Duodenal mucosa (tissue), 2 donors: ENCODE measurements around the gene CHURC1.

Source experiments
- H3K27ac ChIP-seq: one replicate; pipeline ENCODE4 v1.7.0; 2013; ENCODE audit warnings: low read depth, low read length
- H3K27me3 ChIP-seq, 2 donors: one replicate each; pipeline ENCODE4 v1.7.0; 2013; ENCODE audit warnings: low read length in 2 of 2, control low read depth in 1 of 2; ENCODE audit not compliant: insufficient read depth in 2 of 2, control insufficient read depth in 1 of 2
- H3K36me3 ChIP-seq, 2 donors: one replicate each; pipeline ENCODE4 v1.7.0; 2013; ENCODE audit warnings: low read length in 2 of 2, control low read depth in 1 of 2; ENCODE audit not compliant: insufficient read depth in 2 of 2, control insufficient read depth in 1 of 2
- H3K4me1 ChIP-seq, 2 donors: one replicate each; pipeline ENCODE4 v1.7.0; 2013; ENCODE audit warnings: low read length in 2 of 2, control low read depth in 1 of 2; ENCODE audit not compliant: insufficient read depth in 2 of 2, control insufficient read depth in 1 of 2
- H3K4me3 ChIP-seq, 2 donors: one replicate each; pipeline ENCODE4 v1.7.0; 2013; ENCODE audit warnings: low read length in 2 of 2, low read depth in 1 of 2
- H3K9ac ChIP-seq, 2 donors: one replicate each; pipeline ENCODE4 v1.7.0; 2013; ENCODE audit warnings: low read length in 2 of 2, low read depth in 1 of 2
- H3K9me3 ChIP-seq, 2 donors: one replicate each; pipeline ENCODE4 v1.7.0; 2013; ENCODE audit warnings: low read length in 2 of 2, control low read depth in 1 of 2; ENCODE audit not compliant: control insufficient read depth in 1 of 2

The CHURC1 gene

DNA sequence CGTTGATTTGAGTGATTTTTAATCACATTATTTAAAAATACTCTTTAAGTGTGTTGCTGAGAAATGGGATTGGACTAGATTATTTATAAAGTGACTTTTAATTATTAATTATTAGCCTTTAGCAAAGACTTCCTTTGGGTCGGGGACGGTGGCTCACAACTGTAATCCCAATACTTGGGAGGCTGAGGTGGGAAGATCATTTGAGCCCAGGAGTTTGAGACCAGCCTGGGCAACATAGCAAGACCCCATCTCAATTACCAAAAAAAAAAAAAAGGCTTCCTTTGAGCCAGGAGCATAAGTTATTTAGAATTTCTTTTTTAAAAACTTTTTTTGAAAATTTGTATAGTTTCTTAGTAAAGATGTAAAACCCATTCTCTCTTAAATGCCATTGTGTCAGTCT is 8.8 kb downstream of the CHURC1 start:
- Histone ChIP-seq H3K4me3 (no peak overlapping the region), H3K9me3 (no peaks in the 10 kb centered on the region), H3K27me3 (no peaks in the 10 kb centered on the region), H3K4me1 (no peaks in the 10 kb centered on the region), H3K27ac (no peak overlapping the region), H3K36me3 (peaks cover 11 to 27% of the 10 kb centered on the region in 2 donors), H3K9ac (no peak overlapping the region)

DNA sequence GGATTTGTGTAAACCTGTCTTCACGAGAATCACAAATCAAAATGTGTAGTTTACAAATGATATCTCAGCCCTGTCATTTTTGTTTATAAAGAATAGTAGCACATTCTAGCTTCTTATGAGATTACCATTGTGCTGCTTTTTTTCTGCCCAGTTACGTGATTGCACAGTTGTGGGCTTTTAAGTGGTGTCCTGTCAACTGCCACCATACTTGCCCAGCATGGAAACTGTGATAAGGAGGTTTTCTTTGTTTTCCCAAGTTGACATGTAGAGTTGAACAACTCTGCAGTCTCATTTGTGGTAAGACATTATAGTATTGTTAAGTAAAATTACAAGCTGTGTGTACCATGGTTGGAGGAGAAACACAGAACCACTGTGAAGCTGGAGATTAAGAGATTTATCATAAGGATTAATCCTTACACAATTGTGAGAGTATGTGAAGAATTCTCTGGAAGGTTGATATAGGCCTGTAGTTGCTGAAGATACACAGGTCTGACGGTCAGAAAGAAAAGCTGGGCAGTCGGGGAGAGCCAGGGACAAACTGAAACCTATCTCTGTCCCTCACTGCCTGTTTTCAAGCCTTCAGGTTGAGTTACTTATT is 12.2 kb downstream of the CHURC1 start:
- Histone ChIP-seq H3K4me3 (no peak overlapping the region), H3K27me3 (no peaks in the 10 kb centered on the region), H3K36me3 (peaks cover 12 to 46% of the 10 kb centered on the region in 2 donors), H3K9ac (no peak overlapping the region), H3K9me3 (no peaks in the 10 kb centered on the region), H3K4me1 (peaks cover 4 to 6% of the 10 kb centered on the region in 2 donors), H3K27ac (no peak overlapping the region)

DNA sequence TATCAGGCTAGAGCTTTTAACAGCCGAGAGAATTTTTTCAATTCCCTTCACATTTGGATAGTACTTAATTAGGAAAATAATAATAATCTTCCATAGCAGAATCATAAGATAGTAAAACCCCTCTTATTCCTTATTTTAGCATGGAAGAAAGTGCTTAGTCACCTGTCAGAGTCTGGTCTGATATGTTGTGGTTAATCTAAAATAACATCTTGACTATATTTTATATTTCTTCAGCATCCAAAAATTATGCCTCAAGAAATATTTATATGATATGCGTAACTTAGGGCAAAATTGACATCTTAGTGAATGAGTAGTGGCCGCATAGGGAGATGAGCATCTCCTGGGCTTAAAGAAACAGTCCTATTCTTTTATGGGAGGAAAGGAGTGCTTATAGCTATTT is 12.8 kb downstream of the CHURC1 start:
- H3K4me1 ChIP-seq: peaks cover 4 to 10% of the 10 kb centered on the region in 2 donors
- no peak overlapping the region for H3K4me3 ChIP-seq
- no peak overlapping the region for H3K9ac ChIP-seq
- H3K27ac ChIP-seq: no peak overlapping the region
- no peaks in the 10 kb centered on the region for H3K9me3 ChIP-seq
- H3K27me3 ChIP-seq: no peaks in the 10 kb centered on the region
- H3K36me3 ChIP-seq: peaks cover 18 to 51% of the 10 kb centered on the region in 2 donors

DNA sequence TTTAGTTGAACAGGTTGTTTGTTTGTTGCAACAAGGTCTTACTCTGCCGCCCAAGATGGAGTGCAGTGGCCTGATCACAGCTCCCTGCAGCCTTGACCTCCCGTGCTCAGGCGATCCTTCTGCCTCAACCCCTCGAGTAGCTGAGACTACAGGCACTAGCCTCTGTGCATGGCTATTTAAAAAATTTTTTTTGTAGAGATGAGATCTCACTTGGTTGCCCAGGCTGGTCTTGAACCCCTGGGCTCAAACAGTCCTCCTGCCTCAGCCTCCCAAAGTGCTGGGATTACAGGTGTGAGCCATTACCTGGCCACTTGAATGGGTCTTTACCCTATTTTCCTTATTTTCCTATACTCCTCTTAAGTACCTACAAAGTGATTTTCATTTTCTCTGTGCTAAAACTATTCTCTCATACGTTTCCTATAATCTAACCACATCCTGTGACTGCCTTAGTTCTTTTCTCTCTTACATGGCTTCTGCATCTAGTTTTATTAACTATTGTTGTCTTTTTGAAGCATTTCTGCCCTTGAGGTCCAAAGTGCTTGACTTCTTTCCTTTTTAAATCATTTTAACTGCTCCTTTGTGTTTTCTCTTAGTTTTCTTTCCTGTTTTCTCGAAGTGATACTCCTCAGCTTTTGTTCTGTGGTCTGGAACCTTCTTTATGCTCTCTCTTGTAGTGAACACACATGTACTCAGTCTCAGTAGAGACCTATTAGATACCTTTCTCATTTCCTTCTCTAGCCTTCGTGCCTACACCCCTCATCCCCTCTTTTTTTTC is 14.2 kb downstream of the CHURC1 start:
- H3K4me3 ChIP-seq: no peak overlapping the region
- peaks cover 25 to 62% of the 10 kb centered on the region in 2 donors for H3K36me3 ChIP-seq
- H3K9ac ChIP-seq: no peak overlapping the region
- H3K9me3 ChIP-seq: no peaks in the 10 kb centered on the region
- H3K4me1 ChIP-seq: peaks cover 4 to 11% of the 10 kb centered on the region in 2 donors
- H3K27me3 ChIP-seq: no peaks in the 10 kb centered on the region
- H3K27ac ChIP-seq: no peak overlapping the region

DNA sequence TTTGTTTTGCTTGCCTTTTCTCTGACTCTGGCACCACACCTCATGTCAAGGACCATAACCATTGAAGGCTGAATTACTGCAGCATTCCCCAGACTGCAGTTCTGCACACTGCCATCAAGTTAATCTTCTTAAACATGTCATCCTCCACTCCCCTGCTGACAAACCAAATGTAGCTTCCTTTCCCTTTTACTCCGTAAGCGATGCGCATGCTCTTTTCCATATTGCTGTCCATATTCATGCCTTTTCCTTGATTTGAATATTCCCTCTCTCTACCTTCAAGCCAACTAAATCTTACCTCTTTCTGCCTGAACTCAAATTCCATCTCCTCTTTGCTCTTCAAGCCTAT is 14.7 kb downstream of the CHURC1 start:
- Histone ChIP-seq H3K36me3 (peaks cover 23 to 63% of the 10 kb centered on the region in 2 donors), H3K4me3 (no peak overlapping the region), H3K4me1 (peaks cover 4 to 11% of the 10 kb centered on the region in 2 donors), H3K9ac (no peak overlapping the region), H3K27ac (no peak overlapping the region), H3K27me3 (no peaks in the 10 kb centered on the region), H3K9me3 (no peaks in the 10 kb centered on the region)

DNA sequence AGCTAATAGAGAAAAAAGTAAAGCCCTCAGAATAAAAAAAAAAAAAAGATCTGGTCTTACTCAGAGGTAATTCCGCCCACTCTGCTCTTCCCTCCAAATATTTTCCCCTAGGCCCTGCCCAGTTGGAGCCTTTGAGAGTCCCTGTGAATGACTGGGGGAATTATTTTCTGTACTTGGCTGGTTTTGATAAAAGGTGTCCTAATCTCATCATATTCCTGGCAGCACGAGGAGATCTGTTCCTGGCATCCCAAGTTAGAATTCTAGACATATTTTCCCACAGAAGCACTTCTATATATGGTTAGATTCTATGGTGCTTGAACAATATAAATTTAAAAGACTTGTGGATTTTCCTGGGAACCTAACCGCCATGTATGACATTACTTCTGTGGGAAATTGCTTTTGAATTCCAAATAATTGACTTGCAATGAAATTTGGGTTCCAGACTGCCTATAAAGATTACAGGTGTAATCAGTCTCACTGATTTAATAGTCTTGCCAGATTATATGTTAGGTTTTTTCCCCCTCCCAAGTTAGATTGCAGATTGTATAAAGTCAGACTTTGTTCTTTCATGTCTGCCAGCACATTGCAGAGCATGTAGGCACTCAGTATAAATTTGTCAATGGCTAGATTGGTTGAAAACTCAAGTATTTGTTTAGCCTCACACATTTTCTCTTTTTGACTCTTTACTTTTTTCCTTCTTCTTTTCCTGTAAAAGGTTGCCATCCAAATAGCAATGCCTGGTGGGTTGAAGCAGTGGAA is 16.0 kb downstream of the CHURC1 start:
- Histone ChIP-seq H3K9me3 (no peaks in the 10 kb centered on the region), H3K4me1 (peaks cover 4 to 11% of the 10 kb centered on the region in 2 donors), H3K36me3 (peaks cover 20 to 57% of the 10 kb centered on the region in 2 donors), H3K9ac (no peak overlapping the region), H3K27ac (no peak overlapping the region), H3K27me3 (no peaks in the 10 kb centered on the region), H3K4me3 (no peak overlapping the region)

DNA sequence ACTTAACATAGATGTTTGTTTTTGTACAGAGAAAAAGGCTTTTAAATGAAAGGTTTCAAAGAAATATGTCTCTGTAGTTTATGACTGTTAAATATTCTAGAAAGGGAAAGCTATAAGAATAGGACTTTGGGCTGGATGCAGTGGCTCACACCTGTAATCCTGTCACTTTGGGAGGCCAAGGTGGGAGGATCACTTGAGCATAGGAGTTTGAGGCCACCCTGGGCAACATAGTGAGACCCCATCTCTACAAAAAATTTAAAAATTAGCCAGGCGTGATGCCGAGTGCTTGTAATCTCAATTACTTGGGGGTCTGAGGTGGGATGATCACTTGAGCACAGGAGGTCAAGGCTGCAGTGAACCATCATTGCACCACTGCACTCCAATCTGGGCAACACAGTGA is 16.9 kb downstream of the CHURC1 start:
- H3K4me1 ChIP-seq: peaks cover 4 to 17% of the 10 kb centered on the region in 2 donors

DNA sequence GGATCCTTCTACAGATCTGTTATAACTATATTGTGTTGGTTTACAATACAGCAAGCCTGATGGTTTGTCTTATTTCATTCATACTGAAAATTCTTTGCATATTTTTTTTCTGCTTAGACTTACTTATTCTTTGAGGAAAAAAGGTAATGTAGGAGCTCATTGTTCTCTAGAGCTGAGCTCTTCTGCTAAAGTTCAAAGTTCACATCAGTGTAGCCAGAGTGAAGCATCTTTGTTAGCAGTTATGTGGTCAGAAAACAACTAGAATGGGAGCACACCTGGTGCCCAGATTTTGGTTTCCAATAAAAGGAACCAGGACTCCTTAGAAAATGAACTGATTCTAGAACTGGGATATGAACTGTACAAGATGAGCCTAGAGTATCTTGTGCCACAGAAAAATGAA is 18.0 kb downstream of the CHURC1 start:
- Histone ChIP-seq H3K27ac (no peak overlapping the region), H3K9ac (no peak overlapping the region), H3K36me3 (peaks cover 14 to 45% of the 10 kb centered on the region in 2 donors), H3K4me1 (peaks cover 4 to 19% of the 10 kb centered on the region in 2 donors), H3K9me3 (no peaks in the 10 kb centered on the region), H3K4me3 (no peak overlapping the region), H3K27me3 (no peaks in the 10 kb centered on the region)

More for the DNA sequence above, 16.9 kb downstream of the CHURC1 start:
- no peak overlapping the region for H3K27ac ChIP-seq
- no peaks in the 10 kb centered on the region for H3K9me3 ChIP-seq
- H3K36me3 ChIP-seq: peaks cover 18 to 56% of the 10 kb centered on the region in 2 donors
- H3K9ac ChIP-seq: no peak overlapping the region
- no peak overlapping the region for H3K4me3 ChIP-seq
- no peaks in the 10 kb centered on the region for H3K27me3 ChIP-seq

DNA sequence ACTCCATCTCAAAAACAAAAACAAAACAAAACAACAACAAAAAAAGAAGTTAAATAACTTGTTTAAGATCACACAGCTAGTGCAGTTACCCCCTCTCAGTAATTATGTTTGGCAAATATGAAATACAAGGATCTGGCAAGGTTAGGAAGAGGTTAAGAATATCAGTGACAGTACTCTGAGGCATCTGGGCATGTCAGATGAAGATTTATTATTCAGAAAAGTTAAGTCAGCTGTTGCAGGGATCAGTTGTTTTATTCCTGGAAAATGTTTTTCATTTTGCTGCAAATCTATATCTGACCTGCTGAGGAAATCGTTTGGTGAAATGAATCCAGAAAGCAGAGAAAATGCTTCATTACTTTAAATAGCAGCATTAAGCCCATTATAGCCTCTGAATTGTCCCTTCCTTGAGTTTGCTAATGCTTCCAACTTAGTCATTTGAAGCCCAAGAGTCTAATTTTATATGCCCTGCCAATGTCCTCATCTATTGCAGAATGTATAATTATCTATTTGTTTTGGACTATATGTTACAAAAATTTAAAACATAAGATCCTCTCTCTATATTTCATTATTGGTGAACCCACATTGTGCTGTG is 20.2 kb downstream of the CHURC1 start:
- H3K4me1 ChIP-seq: peaks cover 12 to 36% of the 10 kb centered on the region in 2 donors
- H3K36me3 ChIP-seq: peaks cover 14 to 37% of the 10 kb centered on the region in 2 donors
- H3K4me3 ChIP-seq: no peak overlapping the region
- no peaks in the 10 kb centered on the region for H3K27me3 ChIP-seq
- H3K9me3 ChIP-seq: no peaks in the 10 kb centered on the region
- H3K9ac ChIP-seq: no peak overlapping the region
- no peak overlapping the region for H3K27ac ChIP-seq

DNA sequence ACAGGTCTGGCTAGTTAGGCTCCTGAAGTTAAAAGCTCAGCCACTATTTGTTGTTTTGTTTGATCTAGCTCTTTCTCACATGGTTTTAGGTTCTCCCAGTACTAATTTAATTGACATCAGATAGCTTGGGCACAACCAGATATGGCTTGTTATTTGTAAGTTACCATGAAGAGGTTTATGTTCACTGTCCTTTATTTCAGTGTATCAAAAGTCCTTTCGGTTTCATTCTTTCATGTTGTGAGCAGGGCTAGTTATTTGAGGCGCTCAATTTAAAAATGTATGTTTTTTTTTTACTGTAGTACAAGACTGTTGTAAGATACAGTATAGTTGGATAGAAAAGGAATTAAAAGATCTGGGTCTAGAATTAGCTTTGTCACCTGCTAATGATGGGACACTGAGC is 21.3 kb downstream of the CHURC1 start:
- peaks cover 22 to 41% of the 10 kb centered on the region in 2 donors for H3K4me1 ChIP-seq
- H3K27ac ChIP-seq: no peak overlapping the region
- H3K27me3 ChIP-seq: no peaks in the 10 kb centered on the region

More for the DNA sequence above, 21.3 kb downstream of the CHURC1 start:
- Histone ChIP-seq H3K4me3 (peak overlapping the region in 1 of 2 donors; percentile 34), H3K9me3 (no peaks in the 10 kb centered on the region), H3K9ac (peak overlapping the region in 1 of 2 donors; percentile 26), H3K36me3 (peaks cover 14 to 39% of the 10 kb centered on the region in 2 donors)
